Progenitor cell of endocrine pancreas (in vitro differentiated cells): ENCODE results near the gene NKAIN2. TPM values are rescaled to one million over a fixed set of nuclear protein-coding genes. Genes with fewer than 3 reads are reported as not detected.

Experiments
- DNase-seq: peaks from one replicate; pipeline ENCODE4 v3.0.0; 2021; ENCODE audit warnings: low spot score; ENCODE audit not compliant: unreplicated experiment
- H3K27ac Mint-ChIP-seq: 2 replicates; pipeline ENCODE4 v1.8.0; 2021; ENCODE audit warnings: mild to moderate bottlenecking, moderate library complexity, mixed read lengths
- H3K27me3 Mint-ChIP-seq: 2 replicates; pipeline ENCODE4 v1.8.0; 2021; ENCODE audit warnings: mixed read lengths
- H3K36me3 Mint-ChIP-seq: 2 replicates; pipeline ENCODE4 v1.8.0; 2022; ENCODE audit warnings: mixed read lengths; ENCODE audit not compliant: insufficient read depth
- H3K4me1 Mint-ChIP-seq: 2 replicates; pipeline ENCODE4 v1.8.0; 2021; ENCODE audit warnings: low read depth, mixed read lengths
- H3K4me3 Mint-ChIP-seq: 2 replicates; pipeline ENCODE4 v1.8.0; 2021; ENCODE audit warnings: low read depth, mild to moderate bottlenecking, moderate library complexity, mixed read lengths
- H3K9me3 Mint-ChIP-seq: 2 replicates; pipeline ENCODE4 v1.8.0; 2021; ENCODE audit warnings: low read depth, mixed read lengths
- total RNA-seq: library from RNA; stranded (reverse); gene quantifications from 2 replicates; pipeline ENCODE4 v1.2.1, GENCODE V29; 2021
- TF ChIP-seq, protein P1 (sequence below): fragments of 200-600 bp; sonication (generic); IDR thresholded peaks from one replicate; pipeline ENCODE4 v1.5.0; 2021; ENCODE audit warnings: antibody characterized with exemption, mild to moderate bottlenecking; ENCODE audit not compliant: unreplicated experiment

NKAIN2 gene
- total RNA-seq, 1 donor from 2014 or later: 2.5 TPM

DNA sequence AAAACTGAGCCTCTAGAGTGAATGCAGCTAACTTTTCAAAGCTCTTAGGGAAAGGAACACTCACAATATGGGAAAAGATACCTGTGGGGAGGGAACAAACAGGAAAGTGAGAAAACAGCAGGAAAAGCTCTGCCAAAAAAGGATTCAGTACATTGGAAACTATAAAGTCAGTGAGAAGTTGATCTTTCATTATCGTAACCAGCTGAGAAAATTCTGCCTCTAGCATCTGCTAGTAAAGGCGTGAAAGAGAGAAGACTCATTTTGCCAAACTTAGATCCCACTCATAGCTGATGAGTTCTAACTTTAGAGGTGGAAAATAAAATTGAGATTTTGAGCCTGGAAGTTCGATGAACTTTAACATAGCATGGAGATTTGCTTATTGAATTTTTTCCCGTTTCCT lies 836.8 kb downstream of the NKAIN2 start:
- Mint-ChIP-seq H3K4me1 (no peaks in the 10 kb centered on the region), H3K27ac (no peak overlapping the region), H3K27me3 (no peaks in the 10 kb centered on the region), H3K36me3 (no peaks in the 10 kb centered on the region), H3K4me3 (no peak overlapping the region), H3K9me3 (peaks cover 3% of the 10 kb centered on the region)
- TF ChIP-seq, protein P1, sequence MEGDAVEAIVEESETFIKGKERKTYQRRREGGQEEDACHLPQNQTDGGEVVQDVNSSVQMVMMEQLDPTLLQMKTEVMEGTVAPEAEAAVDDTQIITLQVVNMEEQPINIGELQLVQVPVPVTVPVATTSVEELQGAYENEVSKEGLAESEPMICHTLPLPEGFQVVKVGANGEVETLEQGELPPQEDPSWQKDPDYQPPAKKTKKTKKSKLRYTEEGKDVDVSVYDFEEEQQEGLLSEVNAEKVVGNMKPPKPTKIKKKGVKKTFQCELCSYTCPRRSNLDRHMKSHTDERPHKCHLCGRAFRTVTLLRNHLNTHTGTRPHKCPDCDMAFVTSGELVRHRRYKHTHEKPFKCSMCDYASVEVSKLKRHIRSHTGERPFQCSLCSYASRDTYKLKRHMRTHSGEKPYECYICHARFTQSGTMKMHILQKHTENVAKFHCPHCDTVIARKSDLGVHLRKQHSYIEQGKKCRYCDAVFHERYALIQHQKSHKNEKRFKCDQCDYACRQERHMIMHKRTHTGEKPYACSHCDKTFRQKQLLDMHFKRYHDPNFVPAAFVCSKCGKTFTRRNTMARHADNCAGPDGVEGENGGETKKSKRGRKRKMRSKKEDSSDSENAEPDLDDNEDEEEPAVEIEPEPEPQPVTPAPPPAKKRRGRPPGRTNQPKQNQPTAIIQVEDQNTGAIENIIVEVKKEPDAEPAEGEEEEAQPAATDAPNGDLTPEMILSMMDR: no peak
- no peak for DNase-seq

DNA sequence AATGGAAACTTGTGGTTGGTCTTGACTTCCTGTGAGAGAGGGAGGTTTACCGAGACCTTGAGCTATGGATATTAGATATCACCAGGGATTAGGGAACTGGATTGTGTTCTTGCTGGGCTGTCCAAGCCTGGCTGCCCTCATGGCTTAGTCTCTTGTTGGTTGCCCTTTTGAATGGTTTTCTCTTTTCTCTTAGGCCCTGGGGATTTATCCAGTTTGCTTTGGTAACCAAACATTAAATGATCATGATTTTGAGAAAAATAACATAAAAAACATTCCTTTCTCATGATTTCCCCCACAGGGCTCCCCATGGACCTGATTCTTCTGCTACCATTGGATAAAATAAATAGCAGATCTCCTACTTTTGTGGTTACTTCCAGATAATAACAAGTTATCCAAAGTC lies 852.2 kb downstream of the NKAIN2 start:
- DNase-seq: no peak
- Mint-ChIP-seq H3K9me3 (no peaks in the 10 kb centered on the region), H3K4me1 (no peaks in the 10 kb centered on the region), H3K27me3 (no peaks in the 10 kb centered on the region), H3K36me3 (no peaks in the 10 kb centered on the region), H3K27ac (no peak overlapping the region), H3K4me3 (no peak overlapping the region)
- TF ChIP-seq, protein P1: no peak

GRCh38 chr6:124658053-124658452 lies 854.4 kb downstream of the NKAIN2 start:
- TF ChIP-seq, protein P1: no peak
- Mint-ChIP-seq H3K27me3 (no peaks in the 10 kb centered on the region), H3K36me3 (no peaks in the 10 kb centered on the region), H3K9me3 (no peaks in the 10 kb centered on the region), H3K4me1 (no peaks in the 10 kb centered on the region), H3K27ac (no peak overlapping the region), H3K4me3 (no peak overlapping the region)
- no peak for DNase-seq

DNA sequence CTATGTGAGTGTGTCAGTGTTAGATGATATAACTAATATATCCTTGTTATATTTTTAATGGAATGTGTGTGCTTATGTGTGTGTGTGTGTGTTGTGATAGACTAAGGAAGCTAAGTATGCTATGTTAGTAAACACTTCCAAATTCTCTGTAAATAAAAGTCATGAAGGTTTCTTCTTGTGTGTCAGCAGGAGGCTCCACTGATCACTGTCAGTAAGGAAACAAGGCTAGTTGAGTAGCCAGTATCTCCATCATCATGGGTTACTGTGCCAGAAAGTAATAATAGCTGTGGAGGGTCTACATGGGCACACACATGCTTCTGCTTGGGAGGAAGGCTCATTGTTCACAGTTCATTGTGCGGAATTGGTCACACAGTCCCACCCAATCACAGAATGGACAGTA lies 855.8 kb downstream of the NKAIN2 start:
- Mint-ChIP-seq H3K4me1 (no peaks in the 10 kb centered on the region), H3K36me3 (no peaks in the 10 kb centered on the region), H3K27ac (no peak overlapping the region), H3K9me3 (no peaks in the 10 kb centered on the region), H3K4me3 (no peak overlapping the region), H3K27me3 (no peaks in the 10 kb centered on the region)
- DNase-seq: no peak
- TF ChIP-seq, protein P1: no peak

GRCh38 chr6:124660185-124660584 lies 856.5 kb downstream of the NKAIN2 start:
- Mint-ChIP-seq H3K4me1 (no peaks in the 10 kb centered on the region), H3K9me3 (no peaks in the 10 kb centered on the region), H3K4me3 (no peak overlapping the region), H3K36me3 (no peaks in the 10 kb centered on the region), H3K27me3 (no peaks in the 10 kb centered on the region), H3K27ac (no peak overlapping the region)
- DNase-seq: no peak
- TF ChIP-seq, protein P1: no peak
